T-helper 17 cell (primary cell): ENCODE results near the gene DIAPH3. TPM values are rescaled to one million over a fixed set of nuclear protein-coding genes. Genes with fewer than 3 reads are reported as not detected.

ENCODE experiments used
- ATAC-seq: fragments of 150-1000 bp; cut with Tn5 transposase; 2 replicates; pipeline ENCODE4 v1.10.0; 2021; ENCODE audit warnings: mild to moderate bottlenecking, moderate library complexity
- DNase-seq, 3 donors: peaks; one replicate each; pipeline versions ENCODE4 v3.0.0 to v3.0.0-alpha.2; 2020 to 2021
- H3K9me3 ChIP-seq: one replicate; pipeline ENCODE4 v1.7.0; 2013; ENCODE audit warnings: low read length, mild to moderate bottlenecking; ENCODE audit not compliant: control insufficient read depth, poor library complexity, severe bottlenecking
- H3K27ac Mint-ChIP-seq: one replicate; pipeline ENCODE4 v1.8.0; 2022; ENCODE audit warnings: mild to moderate bottlenecking, moderate library complexity, mixed read lengths
- H3K27me3 Mint-ChIP-seq: one replicate; pipeline ENCODE4 v1.8.0; 2022; ENCODE audit warnings: mixed read lengths
- H3K36me3 Mint-ChIP-seq: one replicate; pipeline ENCODE4 v1.8.0; 2022; ENCODE audit warnings: low read depth, mixed read lengths
- H3K4me1 Mint-ChIP-seq: one replicate; pipeline ENCODE4 v1.8.0; 2022; ENCODE audit warnings: mild to moderate bottlenecking, mixed read lengths
- H3K4me3 Mint-ChIP-seq: one replicate; pipeline ENCODE4 v1.8.0; 2022; ENCODE audit warnings: mild to moderate bottlenecking, moderate library complexity, mixed read lengths
- total RNA-seq, 4 donors: library from RNA in 2 of 4; stranded (reverse) in 2 of 4; gene quantifications; one replicate each; pipeline ENCODE4 v1.2.3 and lab custom pipeline; 2022 to 2026

DIAPH3 gene
- total RNA-seq, 2 donors from 2014 or later, result 0.42 TPM; not detected in 1

- H3K9me3 ChIP-seq, result no peaks in the 10 kb centered on the region
- no peak overlapping the region for H3K27ac Mint-ChIP-seq
- H3K4me1 Mint-ChIP-seq, result no peaks in the 10 kb centered on the region
- DNase-seq (no peak), ATAC-seq (no peak)
- no peaks in the 10 kb centered on the region for H3K36me3 Mint-ChIP-seq
- no peaks in the 10 kb centered on the region for H3K27me3 Mint-ChIP-seq
- H3K4me3 Mint-ChIP-seq, result no peak overlapping the region
Measured at GRCh38 chr13:59744747-59745391, 418.9 kb downstream of the DIAPH3 start.

- DNase-seq (no peak), ATAC-seq (no peak)
- H3K27me3 Mint-ChIP-seq, result no peaks in the 10 kb centered on the region
- no peaks in the 10 kb centered on the region for H3K4me1 Mint-ChIP-seq
- no peak overlapping the region for H3K27ac Mint-ChIP-seq
- H3K36me3 Mint-ChIP-seq, result no peaks in the 10 kb centered on the region
- no peak overlapping the region for H3K4me3 Mint-ChIP-seq
- H3K9me3 ChIP-seq, result no peaks in the 10 kb centered on the region
Measured at GRCh38 chr13:59743195-59743594, 420.5 kb downstream of the DIAPH3 start.

GRCh38 chr13:59742467-59742866, 421.3 kb downstream of the DIAPH3 start:
- no peaks in the 10 kb centered on the region for H3K9me3 ChIP-seq
- Mint-ChIP-seq H3K4me3 (no peak overlapping the region), H3K27ac (no peak overlapping the region), H3K4me1 (no peaks in the 10 kb centered on the region), H3K36me3 (no peaks in the 10 kb centered on the region), H3K27me3 (no peaks in the 10 kb centered on the region)
- ATAC-seq, result no peak
- no peak for DNase-seq

- Mint-ChIP-seq H3K4me3 (no peak overlapping the region), H3K36me3 (peaks cover 2% of the 10 kb centered on the region), H3K4me1 (no peaks in the 10 kb centered on the region), H3K27ac (no peak overlapping the region), H3K27me3 (no peaks in the 10 kb centered on the region)
- H3K9me3 ChIP-seq, result no peaks in the 10 kb centered on the region
- DNase-seq (no peak), ATAC-seq (no peak)
Measured at GRCh38 chr13:59738921-59739320, 424.8 kb downstream of the DIAPH3 start.

- Mint-ChIP-seq H3K27me3 (no peaks in the 10 kb centered on the region), H3K4me3 (peak overlapping the region; percentile 43), H3K27ac (no peak overlapping the region), H3K36me3 (peaks cover 2% of the 10 kb centered on the region), H3K4me1 (no peaks in the 10 kb centered on the region)
- DNase-seq (no peak), ATAC-seq (no peak)
- H3K9me3 ChIP-seq, result no peaks in the 10 kb centered on the region
Measured at GRCh38 chr13:59734393-59734792, 429.3 kb downstream of the DIAPH3 start.

- no peaks in the 10 kb centered on the region for H3K4me1 Mint-ChIP-seq
- H3K27me3 Mint-ChIP-seq, result no peaks in the 10 kb centered on the region
- ATAC-seq (no peak), DNase-seq (no peak)
- no peak overlapping the region for H3K4me3 Mint-ChIP-seq
- no peak overlapping the region for H3K27ac Mint-ChIP-seq
- peaks cover 2% of the 10 kb centered on the region for H3K36me3 Mint-ChIP-seq
- H3K9me3 ChIP-seq, result no peaks in the 10 kb centered on the region
Measured at GRCh38 chr13:59733744-59734143, 430.0 kb downstream of the DIAPH3 start.

GRCh38 chr13:59730026-59730425, 433.7 kb downstream of the DIAPH3 start:
- H3K9me3 ChIP-seq, result no peaks in the 10 kb centered on the region
- Mint-ChIP-seq H3K4me1 (no peaks in the 10 kb centered on the region), H3K36me3 (no peaks in the 10 kb centered on the region), H3K4me3 (no peak overlapping the region), H3K27ac (no peak overlapping the region), H3K27me3 (no peaks in the 10 kb centered on the region)
- DNase-seq (no peak), ATAC-seq (no peak)

GRCh38 chr13:59728896-59729545, 434.7 kb downstream of the DIAPH3 start:
- ATAC-seq (no peak), DNase-seq (no peak)
- Mint-ChIP-seq H3K27ac (no peak overlapping the region), H3K4me1 (no peaks in the 10 kb centered on the region), H3K27me3 (no peaks in the 10 kb centered on the region), H3K4me3 (no peak overlapping the region), H3K36me3 (no peaks in the 10 kb centered on the region)
- no peaks in the 10 kb centered on the region for H3K9me3 ChIP-seq

GRCh38 chr13:59721926-59722910, 441.5 kb downstream of the DIAPH3 start:
- Mint-ChIP-seq H3K27ac (no peak overlapping the region), H3K36me3 (no peaks in the 10 kb centered on the region), H3K4me1 (peaks cover 6% of the 10 kb centered on the region), H3K27me3 (no peaks in the 10 kb centered on the region), H3K4me3 (no peak overlapping the region)
- H3K9me3 ChIP-seq, result no peaks in the 10 kb centered on the region
- ATAC-seq, result no peak
- no peak for DNase-seq

GRCh38 chr13:59715611-59716010, 448.1 kb downstream of the DIAPH3 start:
- no peak overlapping the region for H3K27ac Mint-ChIP-seq
- no peaks in the 10 kb centered on the region for H3K27me3 Mint-ChIP-seq
- H3K4me3 Mint-ChIP-seq, result no peak overlapping the region
- no peaks in the 10 kb centered on the region for H3K9me3 ChIP-seq
- ATAC-seq (no peak), DNase-seq (no peak)
- H3K4me1 Mint-ChIP-seq, result no peaks in the 10 kb centered on the region
- no peaks in the 10 kb centered on the region for H3K36me3 Mint-ChIP-seq

- H3K4me3 Mint-ChIP-seq, result no peak overlapping the region
- H3K4me1 Mint-ChIP-seq, result no peaks in the 10 kb centered on the region
- no peaks in the 10 kb centered on the region for H3K9me3 ChIP-seq
- H3K27me3 Mint-ChIP-seq, result no peaks in the 10 kb centered on the region
- H3K27ac Mint-ChIP-seq, result no peak overlapping the region
- no peak for DNase-seq
- no peak for ATAC-seq
- peaks cover 4% of the 10 kb centered on the region for H3K36me3 Mint-ChIP-seq
Measured at GRCh38 chr13:59710996-59711701, 452.6 kb downstream of the DIAPH3 start.

- no peaks in the 10 kb centered on the region for H3K4me1 Mint-ChIP-seq
- H3K27me3 Mint-ChIP-seq, result no peaks in the 10 kb centered on the region
- DNase-seq (no peak), ATAC-seq (no peak)
- no peak overlapping the region for H3K4me3 Mint-ChIP-seq
- no peak overlapping the region for H3K27ac Mint-ChIP-seq
- H3K36me3 Mint-ChIP-seq, result peaks cover 4% of the 10 kb centered on the region
- no peaks in the 10 kb centered on the region for H3K9me3 ChIP-seq
Measured at GRCh38 chr13:59710416-59710815, 453.3 kb downstream of the DIAPH3 start.
